ENCODE measurements around the gene SDR42E1. TPM values are rescaled to one million over a fixed set of nuclear protein-coding genes. Genes with fewer than 3 reads are reported as not detected.

The SDR42E1 gene
- total and polyA plus RNA-seq, 2 of the 4 experiments (the other 2 are of a cell fraction), result 0.44 to 0.72 TPM

DNA sequence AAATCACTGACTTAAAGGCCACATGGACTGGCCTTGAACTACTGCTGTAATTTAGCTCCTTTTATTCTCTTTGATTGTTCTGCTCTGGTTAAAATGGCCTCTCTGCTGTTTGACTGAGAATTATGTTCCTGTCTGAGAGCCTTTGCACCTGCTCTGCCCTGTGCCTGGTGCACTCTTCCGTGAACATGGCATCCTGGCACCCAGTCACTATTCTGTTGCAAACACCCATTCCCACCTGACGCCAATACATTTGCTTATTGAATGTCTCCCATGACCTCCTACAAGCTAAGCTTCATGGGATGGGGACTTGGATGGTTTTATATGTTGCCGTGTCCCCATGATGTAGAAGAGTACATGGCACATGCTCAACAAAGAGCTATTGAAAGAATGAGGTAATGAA is 43.8 kb upstream of the SDR42E1 start:
- no peak for TF ChIP-seq SMC3 (IDR thresholded peaks at IDR 0.05; ENCODE audit: low read depth, low read length)
- no peak for TF ChIP-seq RFX5 (IDR thresholded peaks at IDR 0.05; ENCODE audit: low read depth, low read length)
- TF ChIP-seq CHD1 (IDR thresholded peaks at IDR 0.05; ENCODE audit: low read depth, low read length), result no peak
- TF ChIP-seq BHLHE40 (IDR thresholded peaks at IDR 0.05; ENCODE audit: low read depth, low read length), result no peak
- no peak for TF ChIP-seq MAFK (IDR thresholded peaks at IDR 0.05; ENCODE audit: low read depth, low read length)
- no peak for TF ChIP-seq POLR2A (IDR thresholded peaks at IDR 0.05; ENCODE audit: low read depth, low read length)
- TF ChIP-seq MAZ (IDR thresholded peaks at IDR 0.05; ENCODE audit: borderline replicate concordance, low read depth, low read length), result no peak
- no peak for TF ChIP-seq RAD21 (IDR thresholded peaks at IDR 0.05; ENCODE audit: low read length)
- no peak for TF ChIP-seq RCOR1 (IDR thresholded peaks at IDR 0.05; ENCODE audit: insufficient replicate concordance, low read length)
- TF ChIP-seq, protein P1, sequence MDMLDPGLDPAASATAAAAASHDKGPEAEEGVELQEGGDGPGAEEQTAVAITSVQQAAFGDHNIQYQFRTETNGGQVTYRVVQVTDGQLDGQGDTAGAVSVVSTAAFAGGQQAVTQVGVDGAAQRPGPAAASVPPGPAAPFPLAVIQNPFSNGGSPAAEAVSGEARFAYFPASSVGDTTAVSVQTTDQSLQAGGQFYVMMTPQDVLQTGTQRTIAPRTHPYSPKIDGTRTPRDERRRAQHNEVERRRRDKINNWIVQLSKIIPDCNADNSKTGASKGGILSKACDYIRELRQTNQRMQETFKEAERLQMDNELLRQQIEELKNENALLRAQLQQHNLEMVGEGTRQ (IDR thresholded peaks at IDR 0.05; ENCODE audit: low read depth, low read length), result no peak
- TF ChIP-seq NFE2L2 (IDR thresholded peaks at IDR 0.05; ENCODE audit: low read depth, low read length), result no peak
- intact Hi-C loops (cut with micrococcal nuclease) (no loop called here), in situ Hi-C loops (cut with MboI; ENCODE audit: low sequenced_read_pairs) (no loop called here), dilution Hi-C loops (cut with HindIII; ENCODE audit: low sequenced_read_pairs, unreplicated experiment) (no loop called here)
- H4K91ac ChIP-seq (ENCODE audit: insufficient read depth, low read depth, low read length), result no peak overlapping the region
- no peaks in the 10 kb centered on the region for H3K9me3 ChIP-seq (ENCODE audit: control insufficient read depth, insufficient read depth, low read length)
- H2BK120ac ChIP-seq (ENCODE audit: low read depth, low read length), result no peak overlapping the region
- WGBS, 2 experiments (ENCODE audit: extremely low coverage in 2 of 2, insufficient read length in 1 of 2), result 80% methylated on average over 1 of the region's 3 CpGs; no CpG with 5 or more reads in 1 of the 2 experiments
- no peaks in the 10 kb centered on the region for H3K79me1 ChIP-seq (ENCODE audit: low read depth in 1 of 2, low read length in 2 of 2)
- no peak overlapping the region for H2AFZ ChIP-seq (replicated peaks; ENCODE audit: low read length, poor library complexity)
- no peak overlapping the region for H2AK9ac ChIP-seq (replicated peaks; ENCODE audit: low read depth, low read length, poor library complexity)
- H3K27ac ChIP-seq (ENCODE audit: insufficient read depth, low read length), result no peak overlapping the region
- no peaks in the 10 kb centered on the region for H3K9me1 ChIP-seq (ENCODE audit: insufficient read depth, low read length)
- no peak overlapping the region for H3K18ac ChIP-seq (ENCODE audit: low read depth, low read length)
- H2BK15ac ChIP-seq (ENCODE audit: low read depth, low read length), result no peak overlapping the region
- no peaks in the 10 kb centered on the region for H4K20me1 ChIP-seq (ENCODE audit: insufficient read depth, low read length)
- no peak overlapping the region for H3K9ac ChIP-seq (ENCODE audit: low read depth, low read length)
- no peak overlapping the region for H3K56ac ChIP-seq (ENCODE audit: extremely low read depth, insufficient read depth, low read length)
- ATAC-seq (ENCODE audit: low read depth) (no peak), DNase-seq (no peak)
- POLR2A ChIA-PET (ENCODE audit: unreplicated experiment), result no interaction called here
- no peak overlapping the region for H3K4ac ChIP-seq (ENCODE audit: low read depth, low read length)
- H4K8ac ChIP-seq (ENCODE audit: low read depth in 2 of 2, low read length in 2 of 2), result no peak overlapping the region
- H3K14ac ChIP-seq (replicated peaks; ENCODE audit: low read depth, low read length), result no peak overlapping the region
- no TSS peak for BruUV-seq (replicated peaks)
- no peak overlapping the region for H4K5ac ChIP-seq (ENCODE audit: low read depth, low read length)
- H3K4me1 ChIP-seq (ENCODE audit: control insufficient read depth, insufficient read depth, low read length), result no peaks in the 10 kb centered on the region; the same call in 1 of the 2 replicates
- H2AK5ac ChIP-seq (ENCODE audit: low read depth, low read length), result no peak overlapping the region
- H2BK20ac ChIP-seq (ENCODE audit: low read depth, low read length), result no peak overlapping the region
- H2BK5ac ChIP-seq (ENCODE audit: low read depth, low read length, poor library complexity, severe bottlenecking), result no peak overlapping the region
- no peak overlapping the region for H3K4me3 ChIP-seq (ENCODE audit: insufficient read depth, low read depth, low read length)
- no peaks in the 10 kb centered on the region for H3K36me3 ChIP-seq (ENCODE audit: control insufficient read depth, insufficient read depth, low read length)
- CTCF ChIA-PET, result no interaction called here
- no peak overlapping the region for H3K23ac ChIP-seq (ENCODE audit: low read depth, low read length)
- no peak overlapping the region for H3K4me2 ChIP-seq (ENCODE audit: low read depth, low read length)
- 0 out of 2 replicates have a peak, but pooled peaks cover 3% of the 10 kb centered on the region for H3K27me3 ChIP-seq (ENCODE audit: control insufficient read depth, insufficient read depth, low read length)
